IMR-90 (cell line): ENCODE measurements around the gene MAPK1. TPM values are rescaled to one million over a fixed set of nuclear protein-coding genes. Genes with fewer than 3 reads are reported as not detected.

ENCODE experiments used
- ATAC-seq: fragments of 200-7000 bp; cut with Tn5 transposase; 2 replicates; pipeline ENCODE4 v1.9.1; 2020; ENCODE audit warnings: low read depth, mild to moderate bottlenecking, moderate library complexity
- BruUV-seq: library from RNA; stranded (reverse); fragments of 400-500 nt; replicated peaks from 2 replicates; lab custom pipeline; 2021; lab: Mats Ljungman, UMichigan
- CTCF ChIA-PET: fragments of 300-600 bp; formaldehyde crosslinking; extraction: SDS; loops from one replicate; lab custom pipeline; 2021; ENCODE audit warnings: antibody characterized with exemption; lab: Yijun Ruan, JAX
- POLR2A ChIA-PET: fragments of 300-600 bp; sonication (Branson Sonifier 250); formaldehyde crosslinking; loops from one replicate; lab custom pipeline; 2022; ENCODE audit warnings: antibody characterized with exemption; ENCODE audit not compliant: unreplicated experiment; lab: Charles Lee
- DNase-seq: peaks from one replicate; pipeline ENCODE4 v3.0.0; 2013
- H2AFZ ChIP-seq: replicated peaks from 2 replicates; pipeline ENCODE3; 2013; ENCODE audit warnings: low read length, mild to moderate bottlenecking; ENCODE audit not compliant: poor library complexity
- H2AK5ac ChIP-seq: 2 replicates; pipeline ENCODE4 v1.6.1; 2013; ENCODE audit warnings: low read depth, low read length, inconsistent platforms
- H2AK9ac ChIP-seq: replicated peaks from 2 replicates; pipeline ENCODE3; 2013; ENCODE audit warnings: mild to moderate bottlenecking, low read depth, low read length, moderate library complexity; ENCODE audit not compliant: poor library complexity
- H2BK120ac ChIP-seq: 2 replicates; pipeline ENCODE4 v1.6.1; 2013; ENCODE audit warnings: low read depth, low read length, inconsistent platforms
- H2BK15ac ChIP-seq: 3 replicates; pipeline ENCODE4 v1.6.1; 2013; ENCODE audit warnings: low read depth, low read length, inconsistent platforms
- H2BK20ac ChIP-seq: 2 replicates; pipeline ENCODE4 v1.6.1; 2013; ENCODE audit warnings: low read depth, mild to moderate bottlenecking, inconsistent platforms, low read length, moderate library complexity
- H2BK5ac ChIP-seq: 2 replicates; pipeline ENCODE4 v1.6.1; 2013; ENCODE audit warnings: mild to moderate bottlenecking, low read depth, low read length, inconsistent platforms; ENCODE audit not compliant: poor library complexity, severe bottlenecking
- H3K14ac ChIP-seq: replicated peaks from 2 replicates; pipeline ENCODE4 v1.6.1; 2013; ENCODE audit warnings: low read depth, low read length, inconsistent platforms
- H3K18ac ChIP-seq: 2 replicates; pipeline ENCODE4 v1.6.1; 2013; ENCODE audit warnings: low read depth, low read length, control low read depth
- H3K23ac ChIP-seq: 2 replicates; pipeline ENCODE4 v1.6.1; 2013; ENCODE audit warnings: low read depth, low read length, inconsistent platforms
- H3K27ac ChIP-seq: 2 replicates; pipeline ENCODE4 v1.5.1; 2013; ENCODE audit warnings: mild to moderate bottlenecking, control low read depth, low read length; ENCODE audit not compliant: insufficient read depth
- H3K27me3 ChIP-seq: 2 replicates; pipeline ENCODE4 v1.6.1; 2013; ENCODE audit warnings: low read length; ENCODE audit not compliant: control insufficient read depth, insufficient read depth
- H3K36me3 ChIP-seq: 2 replicates; pipeline ENCODE4 v1.6.1; 2013; ENCODE audit warnings: low read length, mixed read lengths; ENCODE audit not compliant: control insufficient read depth, insufficient read depth
- H3K4ac ChIP-seq: 2 replicates; pipeline ENCODE4 v1.6.1; 2013; ENCODE audit warnings: low read depth, low read length, inconsistent platforms
- H3K4me1 ChIP-seq: 2 replicates; pipeline ENCODE4 v1.6.1; 2013; ENCODE audit warnings: low read length, mixed read lengths; ENCODE audit not compliant: control insufficient read depth, insufficient read depth
- H3K4me2 ChIP-seq: 2 replicates; pipeline ENCODE4 v1.6.1; 2013; ENCODE audit warnings: low read depth, mild to moderate bottlenecking, control low read depth, low read length, moderate library complexity
- H3K4me3 ChIP-seq: 2 replicates; pipeline ENCODE4 v1.5.1; 2013; ENCODE audit warnings: low read depth, mild to moderate bottlenecking, control low read depth, low read length, moderate library complexity; ENCODE audit not compliant: insufficient read depth
- H3K56ac ChIP-seq: 2 replicates; pipeline ENCODE4 v1.6.1; 2013; ENCODE audit warnings: low read length, inconsistent platforms; ENCODE audit not compliant: insufficient read depth; ENCODE audit errors: extremely low read depth
- H3K79me1 ChIP-seq, 2 experiments: 2 replicates each; pipeline ENCODE4 v1.6.1; 2013; ENCODE audit warnings: low read length in 2 of 2, inconsistent platforms in 1 of 2, low read depth in 1 of 2
- H3K9ac ChIP-seq: 2 replicates; pipeline ENCODE4 v1.6.1; 2013; ENCODE audit warnings: low read depth, low read length, control low read depth
- H3K9me1 ChIP-seq: 2 replicates; pipeline ENCODE4 v1.6.1; 2013; ENCODE audit warnings: low read length, inconsistent platforms; ENCODE audit not compliant: insufficient read depth
- H3K9me3 ChIP-seq: 2 replicates; pipeline ENCODE4 v1.6.1; 2013; ENCODE audit warnings: low read length; ENCODE audit not compliant: control insufficient read depth, insufficient read depth
- H4K20me1 ChIP-seq: 2 replicates; pipeline ENCODE4 v1.6.1; 2013; ENCODE audit warnings: low read length, inconsistent platforms; ENCODE audit not compliant: insufficient read depth
- H4K5ac ChIP-seq: 2 replicates; pipeline ENCODE4 v1.6.1; 2013; ENCODE audit warnings: mild to moderate bottlenecking, low read depth, low read length, control low read depth
- H4K8ac ChIP-seq, 2 experiments: 2 replicates each; pipeline ENCODE4 v1.6.1; 2013; ENCODE audit warnings: low read depth in 2 of 2, low read length in 2 of 2, control low read depth in 1 of 2, inconsistent platforms in 1 of 2
- H4K91ac ChIP-seq: 2 replicates; pipeline ENCODE4 v1.6.1; 2013; ENCODE audit warnings: low read depth, low read length, inconsistent platforms; ENCODE audit not compliant: insufficient read depth
- BHLHE40 ChIP-seq: fragments of 150-350 bp; IDR thresholded peaks from 2 replicates; pipeline ENCODE4 v1.6.1; 2016; ENCODE audit warnings: mild to moderate bottlenecking, low read depth, low read length
- CEBPB ChIP-seq: IDR thresholded peaks from 2 replicates; pipeline ENCODE4 v1.6.1; 2012; ENCODE audit warnings: low read depth, low read length, improper control_type of control experiment
- CHD1 ChIP-seq: IDR thresholded peaks from 2 replicates; pipeline ENCODE4 v1.6.1; 2012; ENCODE audit warnings: low read depth, low read length, improper control_type of control experiment
- FOS ChIP-seq: fragments of 150-350 bp; IDR thresholded peaks from 2 replicates; pipeline ENCODE4 v1.6.1; 2016; ENCODE audit warnings: low read depth, low read length
- MAFK ChIP-seq: IDR thresholded peaks from 2 replicates; pipeline ENCODE4 v1.6.1; 2012; ENCODE audit warnings: low read depth, low read length, improper control_type of control experiment
- MAZ ChIP-seq: IDR thresholded peaks from 2 replicates; pipeline ENCODE4 v1.6.1; 2012; ENCODE audit warnings: low read depth, mild to moderate bottlenecking, low read length, improper control_type of control experiment, moderate library complexity, borderline replicate concordance
- MXI1 ChIP-seq: IDR thresholded peaks from 2 replicates; pipeline ENCODE4 v1.6.1; 2012; ENCODE audit warnings: low read depth, mild to moderate bottlenecking, low read length, moderate library complexity, borderline replicate concordance
- NFE2L2 ChIP-seq: fragments of 150-350 bp; IDR thresholded peaks from 2 replicates; pipeline ENCODE4 v1.6.1; 2016; ENCODE audit warnings: low read depth, mild to moderate bottlenecking, low read length
- POLR2A ChIP-seq: IDR thresholded peaks from 2 replicates; pipeline ENCODE4 v1.6.1; 2012; ENCODE audit warnings: mild to moderate bottlenecking, low read depth, low read length
- RCOR1 ChIP-seq: IDR thresholded peaks from 2 replicates; pipeline ENCODE4 v1.6.1; 2012; ENCODE audit warnings: mild to moderate bottlenecking, low read length, improper control_type of control experiment; ENCODE audit not compliant: insufficient replicate concordance
- RFX5 ChIP-seq: IDR thresholded peaks from 2 replicates; pipeline ENCODE4 v1.8.0; 2012; ENCODE audit warnings: low read depth, mild to moderate bottlenecking, low read length, moderate library complexity
- SMC3 ChIP-seq: fragments of 150-350 bp; IDR thresholded peaks from 2 replicates; pipeline ENCODE4 v1.6.1; 2016; ENCODE audit warnings: low read depth, mild to moderate bottlenecking, antibody characterized with exemption, low read length, moderate library complexity
- WGBS, 2 experiments: methylation state at CpG; one replicate each; pipeline versions ENCODE4 v1.1.5 to v1.1.7; 2013; ENCODE audit warnings: missing lambda C conversion rate in 2 of 2; ENCODE audit not compliant: insufficient read length in 1 of 2; ENCODE audit errors: extremely low coverage in 2 of 2; 5-methylcytosine and 5-hydroxymethylcytosine counted together
- dilution Hi-C: fragments of 300-500 bp; cut with HindIII; formaldehyde crosslinking; loops from one replicate; pipeline ENCODE4 v1.14.3; 2018; ENCODE audit warnings: low sequenced_read_pairs; ENCODE audit not compliant: unreplicated experiment
- in situ Hi-C: fragments of 300-500 bp; cut with MboI; formaldehyde crosslinking; loops from 3 replicates; pipeline ENCODE4 v1.14.3; 2019; ENCODE audit warnings: low sequenced_read_pairs, inconsistent platforms, mixed read lengths
- intact Hi-C: fragments of 100-400 bp; cut with micrococcal nuclease; formaldehyde crosslinking; loops from 2 replicates; pipeline ENCODE4 v1.10.0; 2022
- polyA plus RNA-seq, 3 experiments: library from polyadenylated mRNA; depleted of rRNA; stranded (reverse); fragments of >200 nt; gene quantifications; 2 replicates each; pipeline ENCODE4 v1.2.3, GENCODE V29; 2012; ENCODE audit warnings: low replicate concordance in 1 of 3
- total RNA-seq: library from RNA; depleted of rRNA; stranded (reverse); fragments of >200 nt; gene quantifications from 2 replicates; pipeline ENCODE4 v1.2.3, GENCODE V29; 2012
- TF ChIP-seq, protein P1 (sequence below): conservative IDR thresholded peaks from 2 replicates; pipeline ENCODE4 v1.5.1; 2012; ENCODE audit warnings: mild to moderate bottlenecking, low read depth, low read length, improper control_type of control experiment
- TF ChIP-seq, protein P2 (sequence below): fragments of 150-350 bp; IDR thresholded peaks from 2 replicates; pipeline ENCODE4 v1.6.1; 2017; ENCODE audit warnings: mild to moderate bottlenecking, antibody characterized with exemption, low read length, low read depth
- TF ChIP-seq, protein P3 (sequence below): fragments of 150-350 bp; IDR thresholded peaks from 2 replicates; pipeline ENCODE4 v1.6.1; 2016; ENCODE audit warnings: low read depth, mild to moderate bottlenecking, low read length, moderate library complexity, borderline replicate concordance

Gene MAPK1
- total and polyA plus RNA-seq, 2 of the 4 experiments (the other 2 are of a cell fraction): 41.0 to 51.3 TPM

DNA sequence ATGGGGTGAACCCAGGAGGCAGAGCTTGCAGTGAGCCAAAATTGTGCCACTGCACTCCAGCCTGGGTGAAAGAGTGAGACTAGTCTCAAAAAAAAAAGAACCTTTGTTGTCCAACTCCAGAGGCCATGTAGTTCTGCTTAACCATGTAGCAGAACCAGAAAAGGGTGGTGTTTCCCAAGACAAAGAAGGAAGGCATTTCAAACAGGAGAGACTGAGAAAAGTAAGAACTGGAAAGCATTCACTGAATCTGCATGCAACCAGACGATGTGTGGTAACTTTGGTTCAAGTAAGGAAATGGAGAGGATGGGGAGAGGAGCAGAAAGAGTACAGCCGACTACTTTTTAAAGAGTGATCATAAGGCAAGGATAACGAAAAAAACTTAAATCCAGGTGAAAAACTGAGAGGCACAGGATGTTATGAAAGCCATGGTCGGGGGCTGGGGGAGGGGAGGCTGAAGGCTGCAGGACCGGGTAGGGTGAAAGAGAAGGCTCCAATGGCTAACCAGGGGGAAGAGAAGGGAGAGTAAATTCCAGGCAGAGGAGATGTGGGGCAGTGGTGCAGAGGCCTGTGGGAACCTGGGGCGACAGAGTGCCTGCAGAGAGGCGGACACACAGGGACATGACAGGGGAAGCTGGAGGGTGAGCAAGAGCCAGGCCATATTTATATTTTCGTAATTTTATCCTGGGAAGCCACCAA lies 48.8 kb downstream of the MAPK1 start:
- Histone ChIP-seq H3K18ac (no peak overlapping the region), H3K14ac (0 out of 2 replicates have a peak overlapping the region, but pooled peaks have one; percentile 20), H3K79me1 (peaks cover 12 to 74% of the 10 kb centered on the region in 2 experiments; a peak in 3 of 4 replicates), H3K4me1 (peaks cover 11% of the 10 kb centered on the region), H2AK5ac (no peak overlapping the region), H3K4ac (no peak overlapping the region), H4K5ac (no peak overlapping the region), H3K4me3 (no peak overlapping the region), H4K20me1 (peaks cover 82% of the 10 kb centered on the region), H2AFZ (no peak overlapping the region), H2BK15ac (no peak overlapping the region), H3K36me3 (no peaks in the 10 kb centered on the region; the same call in 1 of the 2 replicates), H2BK120ac (no peak overlapping the region), H3K27me3 (no peaks in the 10 kb centered on the region), H3K23ac (peak overlapping the region; percentile 52; the same call in 1 of the 2 replicates), H2BK5ac (no peak overlapping the region), H2BK20ac (no peak overlapping the region), H3K9me1 (peaks cover 24% of the 10 kb centered on the region), H4K91ac (no peak overlapping the region), H3K9ac (no peak overlapping the region), H3K4me2 (no peak overlapping the region), H2AK9ac (no peak overlapping the region), H4K8ac (no peak overlapping the region), H3K27ac (no peak overlapping the region), H3K56ac (no peak overlapping the region), H3K9me3 (no peaks in the 10 kb centered on the region)
- no peak for ATAC-seq
- dilution Hi-C loops: no loop called here
- no TSS peak for BruUV-seq
- no peak for DNase-seq
- ChIA-PET CTCF (no interaction called here), POLR2A (no interaction called here)
- in situ Hi-C loops: no loop called here
- intact Hi-C loops: loop anchor here (5.0 kb wide), 1 partner anchor 49 kb away; the partner anchor contains the start of gene MAPK1
- WGBS, 2 experiments: 85% methylated on average over 6 of the region's 8 CpGs; no CpG with 5 or more reads in 1 of the 2 experiments
- no peak for TF ChIP-seq CHD1
- TF ChIP-seq, protein P1, sequence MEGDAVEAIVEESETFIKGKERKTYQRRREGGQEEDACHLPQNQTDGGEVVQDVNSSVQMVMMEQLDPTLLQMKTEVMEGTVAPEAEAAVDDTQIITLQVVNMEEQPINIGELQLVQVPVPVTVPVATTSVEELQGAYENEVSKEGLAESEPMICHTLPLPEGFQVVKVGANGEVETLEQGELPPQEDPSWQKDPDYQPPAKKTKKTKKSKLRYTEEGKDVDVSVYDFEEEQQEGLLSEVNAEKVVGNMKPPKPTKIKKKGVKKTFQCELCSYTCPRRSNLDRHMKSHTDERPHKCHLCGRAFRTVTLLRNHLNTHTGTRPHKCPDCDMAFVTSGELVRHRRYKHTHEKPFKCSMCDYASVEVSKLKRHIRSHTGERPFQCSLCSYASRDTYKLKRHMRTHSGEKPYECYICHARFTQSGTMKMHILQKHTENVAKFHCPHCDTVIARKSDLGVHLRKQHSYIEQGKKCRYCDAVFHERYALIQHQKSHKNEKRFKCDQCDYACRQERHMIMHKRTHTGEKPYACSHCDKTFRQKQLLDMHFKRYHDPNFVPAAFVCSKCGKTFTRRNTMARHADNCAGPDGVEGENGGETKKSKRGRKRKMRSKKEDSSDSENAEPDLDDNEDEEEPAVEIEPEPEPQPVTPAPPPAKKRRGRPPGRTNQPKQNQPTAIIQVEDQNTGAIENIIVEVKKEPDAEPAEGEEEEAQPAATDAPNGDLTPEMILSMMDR: no peak
- TF ChIP-seq FOS: no peak
- TF ChIP-seq RCOR1: no peak
- no peak for TF ChIP-seq CEBPB
- TF ChIP-seq BHLHE40: no peak
- TF ChIP-seq RFX5: no peak
- TF ChIP-seq, protein P2, sequence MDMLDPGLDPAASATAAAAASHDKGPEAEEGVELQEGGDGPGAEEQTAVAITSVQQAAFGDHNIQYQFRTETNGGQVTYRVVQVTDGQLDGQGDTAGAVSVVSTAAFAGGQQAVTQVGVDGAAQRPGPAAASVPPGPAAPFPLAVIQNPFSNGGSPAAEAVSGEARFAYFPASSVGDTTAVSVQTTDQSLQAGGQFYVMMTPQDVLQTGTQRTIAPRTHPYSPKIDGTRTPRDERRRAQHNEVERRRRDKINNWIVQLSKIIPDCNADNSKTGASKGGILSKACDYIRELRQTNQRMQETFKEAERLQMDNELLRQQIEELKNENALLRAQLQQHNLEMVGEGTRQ: no peak
- no peak for TF ChIP-seq MAZ
- no peak for TF ChIP-seq NFE2L2
- TF ChIP-seq, protein P3, sequence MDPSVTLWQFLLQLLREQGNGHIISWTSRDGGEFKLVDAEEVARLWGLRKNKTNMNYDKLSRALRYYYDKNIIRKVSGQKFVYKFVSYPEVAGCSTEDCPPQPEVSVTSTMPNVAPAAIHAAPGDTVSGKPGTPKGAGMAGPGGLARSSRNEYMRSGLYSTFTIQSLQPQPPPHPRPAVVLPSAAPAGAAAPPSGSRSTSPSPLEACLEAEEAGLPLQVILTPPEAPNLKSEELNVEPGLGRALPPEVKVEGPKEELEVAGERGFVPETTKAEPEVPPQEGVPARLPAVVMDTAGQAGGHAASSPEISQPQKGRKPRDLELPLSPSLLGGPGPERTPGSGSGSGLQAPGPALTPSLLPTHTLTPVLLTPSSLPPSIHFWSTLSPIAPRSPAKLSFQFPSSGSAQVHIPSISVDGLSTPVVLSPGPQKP: no peak
- TF ChIP-seq MXI1: no peak
- no peak for TF ChIP-seq MAFK
- no peak for TF ChIP-seq SMC3
- no peak for TF ChIP-seq POLR2A
